ENCODE measurements around the gene OSER1.
A peak's percentile ranks its signal among the peaks of the same experiment; 100 is the strongest.

Gene OSER1

DNA sequence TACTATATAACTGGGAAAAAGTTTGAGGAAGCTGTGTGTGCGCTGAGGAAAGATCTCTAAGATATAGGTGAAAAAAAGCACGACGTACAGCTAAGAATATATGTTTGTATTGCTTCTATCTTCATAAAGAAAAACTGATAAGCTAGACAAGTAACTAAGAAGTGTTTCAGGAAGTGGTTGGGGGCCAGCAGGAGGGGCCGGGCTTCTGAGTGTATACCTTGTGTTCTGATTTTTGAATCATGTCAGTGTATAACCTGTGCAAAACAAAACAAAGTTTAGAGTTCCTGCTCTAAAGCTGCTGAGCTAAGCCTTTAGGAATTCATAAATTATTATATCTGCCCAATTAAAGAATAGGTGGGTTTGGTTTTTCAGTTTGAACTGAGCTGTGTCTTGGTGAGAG is 7.9 kb upstream of the OSER1 start:
- peak overlapping the region; percentile 13 for H3K4me2 ChIP-seq (ENCODE audit: low read length)
- no peak overlapping the region for H3K4me3 ChIP-seq (ENCODE audit: low read length)
- 0 out of 2 replicates have a peak, but pooled peaks cover 4% of the 10 kb centered on the region for H3K27me3 ChIP-seq (ENCODE audit: control insufficient read depth, low read length)
- H3K4me1 ChIP-seq (ENCODE audit: control insufficient read depth, low read length) = peaks cover 18% of the 10 kb centered on the region
- H3K9me2 ChIP-seq (replicated peaks; ENCODE audit: control insufficient read depth, low read length) = no peaks in the 10 kb centered on the region
- H3K36me3 ChIP-seq (ENCODE audit: control insufficient read depth, low read length) = no peaks in the 10 kb centered on the region
- no peak overlapping the region for H3K27ac ChIP-seq (ENCODE audit: low read depth, low read length)
- H3K79me2 ChIP-seq (ENCODE audit: control insufficient read depth, low read length) = no peaks in the 10 kb centered on the region
- TF ChIP-seq EZH2phosphoT487 (IDR thresholded peaks at IDR 0.05; ENCODE audit: borderline replicate concordance, low read length) = no peak
- TF ChIP-seq, protein P1, sequence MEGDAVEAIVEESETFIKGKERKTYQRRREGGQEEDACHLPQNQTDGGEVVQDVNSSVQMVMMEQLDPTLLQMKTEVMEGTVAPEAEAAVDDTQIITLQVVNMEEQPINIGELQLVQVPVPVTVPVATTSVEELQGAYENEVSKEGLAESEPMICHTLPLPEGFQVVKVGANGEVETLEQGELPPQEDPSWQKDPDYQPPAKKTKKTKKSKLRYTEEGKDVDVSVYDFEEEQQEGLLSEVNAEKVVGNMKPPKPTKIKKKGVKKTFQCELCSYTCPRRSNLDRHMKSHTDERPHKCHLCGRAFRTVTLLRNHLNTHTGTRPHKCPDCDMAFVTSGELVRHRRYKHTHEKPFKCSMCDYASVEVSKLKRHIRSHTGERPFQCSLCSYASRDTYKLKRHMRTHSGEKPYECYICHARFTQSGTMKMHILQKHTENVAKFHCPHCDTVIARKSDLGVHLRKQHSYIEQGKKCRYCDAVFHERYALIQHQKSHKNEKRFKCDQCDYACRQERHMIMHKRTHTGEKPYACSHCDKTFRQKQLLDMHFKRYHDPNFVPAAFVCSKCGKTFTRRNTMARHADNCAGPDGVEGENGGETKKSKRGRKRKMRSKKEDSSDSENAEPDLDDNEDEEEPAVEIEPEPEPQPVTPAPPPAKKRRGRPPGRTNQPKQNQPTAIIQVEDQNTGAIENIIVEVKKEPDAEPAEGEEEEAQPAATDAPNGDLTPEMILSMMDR (IDR thresholded peaks at IDR 0.05; ENCODE audit: low read depth, low read length, poor library complexity, severe bottlenecking) = no peak
- H4K20me1 ChIP-seq (ENCODE audit: control insufficient read depth, insufficient read depth, low read depth, low read length) = no peaks in the 10 kb centered on the region
- H3F3A ChIP-seq (ENCODE audit: control insufficient read depth, insufficient read depth) = 0 out of 2 replicates have a peak, but pooled peaks cover 2% of the 10 kb centered on the region
- H3K9me3 ChIP-seq (ENCODE audit: control insufficient read depth, insufficient read depth, low read length) = no peaks in the 10 kb centered on the region

DNA sequence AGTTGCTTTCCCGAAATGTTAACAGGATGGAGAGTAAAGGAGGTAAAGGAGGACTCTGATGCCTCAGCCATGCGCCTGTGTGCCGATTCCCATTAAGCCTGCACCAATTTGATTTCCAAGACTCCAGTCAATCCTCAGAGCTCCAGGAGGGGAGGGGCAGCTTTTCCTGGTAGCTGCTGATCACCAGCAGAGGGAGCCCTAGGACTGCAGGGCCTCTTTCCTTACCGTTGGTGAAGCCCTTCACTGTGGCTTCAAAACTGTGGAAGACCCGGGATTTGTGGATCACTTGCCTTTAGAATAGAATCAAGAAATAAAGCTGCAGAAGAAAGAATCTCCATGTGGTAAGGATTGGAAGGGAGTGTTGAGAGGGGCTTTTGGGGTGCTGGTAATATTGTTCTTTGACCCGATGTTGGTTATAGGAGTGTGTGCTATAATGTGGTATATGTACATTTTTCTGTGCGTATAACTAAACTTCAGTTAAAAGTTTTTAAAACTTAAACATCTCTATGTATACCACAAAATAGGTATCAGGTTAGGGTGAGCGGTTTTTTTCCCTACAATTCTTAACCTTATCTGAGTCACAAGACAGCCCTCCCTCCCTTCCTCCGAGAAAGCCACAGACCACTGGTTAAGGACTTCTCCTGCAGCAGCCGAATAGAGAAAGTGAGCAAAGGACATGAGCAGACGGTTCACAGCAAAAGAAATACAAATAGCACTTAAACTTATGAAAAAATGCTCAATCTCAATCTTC is 6.9 kb upstream of the OSER1 start:
- Histone ChIP-seq H3K27ac (ENCODE audit: low read depth, low read length) (no peak overlapping the region), H3K9me3 (ENCODE audit: control insufficient read depth, insufficient read depth, low read length) (no peaks in the 10 kb centered on the region), H3K9me2 (replicated peaks; ENCODE audit: control insufficient read depth, low read length) (no peaks in the 10 kb centered on the region), H3K36me3 (ENCODE audit: control insufficient read depth, low read length) (no peaks in the 10 kb centered on the region), H3K4me2 (ENCODE audit: low read length) (0 out of 2 replicates have a peak overlapping the region, but pooled peaks have one; percentile 13), H3K4me1 (ENCODE audit: control insufficient read depth, low read length) (peaks cover 18% of the 10 kb centered on the region), H4K20me1 (ENCODE audit: control insufficient read depth, insufficient read depth, low read depth, low read length) (no peaks in the 10 kb centered on the region), H3K79me2 (ENCODE audit: control insufficient read depth, low read length) (no peaks in the 10 kb centered on the region), H3F3A (ENCODE audit: control insufficient read depth, insufficient read depth) (0 out of 2 replicates have a peak, but pooled peaks cover 2% of the 10 kb centered on the region), H3K27me3 (ENCODE audit: control insufficient read depth, low read length) (0 out of 2 replicates have a peak, but pooled peaks cover 4% of the 10 kb centered on the region), H3K4me3 (ENCODE audit: low read length) (no peak overlapping the region)
- TF ChIP-seq, protein P1 (IDR thresholded peaks at IDR 0.05; ENCODE audit: low read depth, low read length, poor library complexity, severe bottlenecking) = peak; percentile 95
- no peak for TF ChIP-seq EZH2phosphoT487 (IDR thresholded peaks at IDR 0.05; ENCODE audit: borderline replicate concordance, low read length)

- Histone ChIP-seq H4K20me1 (ENCODE audit: control insufficient read depth, insufficient read depth, low read depth, low read length) (no peaks in the 10 kb centered on the region), H3K9me2 (replicated peaks; ENCODE audit: control insufficient read depth, low read length) (no peaks in the 10 kb centered on the region), H3K4me2 (ENCODE audit: low read length) (no peak overlapping the region), H3K4me1 (ENCODE audit: control insufficient read depth, low read length) (peaks cover 26% of the 10 kb centered on the region), H3F3A (ENCODE audit: control insufficient read depth, insufficient read depth) (0 out of 2 replicates have a peak, but pooled peaks cover 2% of the 10 kb centered on the region), H3K36me3 (ENCODE audit: control insufficient read depth, low read length) (peaks cover 1% of the 10 kb centered on the region), H3K9me3 (ENCODE audit: control insufficient read depth, insufficient read depth, low read length) (no peaks in the 10 kb centered on the region), H3K79me2 (ENCODE audit: control insufficient read depth, low read length) (peaks cover 4% of the 10 kb centered on the region), H3K27me3 (ENCODE audit: control insufficient read depth, low read length) (0 out of 2 replicates have a peak, but pooled peaks cover 4% of the 10 kb centered on the region), H3K4me3 (ENCODE audit: low read length) (no peak overlapping the region), H3K27ac (ENCODE audit: low read depth, low read length) (no peak overlapping the region)
- TF ChIP-seq EZH2phosphoT487 (IDR thresholded peaks at IDR 0.05; ENCODE audit: borderline replicate concordance, low read length) = no peak
- TF ChIP-seq, protein P1 (IDR thresholded peaks at IDR 0.05; ENCODE audit: low read depth, low read length, poor library complexity, severe bottlenecking) = peak; percentile 86
These were observed 4.6 kb upstream of the OSER1 start for GRCh38 chr20:44215125-44215524.
